Stimulated activated CD4-positive, alpha-beta T cell treated with anti-CD3 and anti-CD28 coated beads, TNF-alpha, amount 100 ng/mL, for 24 hours (primary cell): ENCODE data around the gene MMP15.
"Not testable (repeated sequence)": the region's sequence is repeated elsewhere in the genome, so short reads cannot be mapped to it uniquely, and the experiment has no call there.

ENCODE experiments used
- DNase-seq, 3 experiments: peaks; one replicate each; pipeline ENCODE4 v3.0.0-alpha.2; 2020; ENCODE audit warnings: low read depth in 3 of 3

The MMP15 gene

GRCh38 chr16:58086381-58087208 lies 61.0 kb downstream of the MMP15 start:
- no peak for DNase-seq

GRCh38 chr16:58087209-58087913 lies 61.8 kb downstream of the MMP15 start:
- DNase-seq = no peak

GRCh38 chr16:58088091-58088490 lies 62.5 kb downstream of the MMP15 start:
- DNase-seq = no peak

GRCh38 chr16:58090396-58090795 lies 64.8 kb downstream of the MMP15 start:
- DNase-seq = not testable (repeated sequence)

GRCh38 chr16:58094026-58094425 lies 68.5 kb downstream of the MMP15 start:
- no peak for DNase-seq

- DNase-seq = no peak
These were observed 69.4 kb downstream of the MMP15 start for GRCh38 chr16:58094791-58095574.

- DNase-seq = not testable (repeated sequence)
These were observed 70.0 kb downstream of the MMP15 start for GRCh38 chr16:58095575-58095960.

GRCh38 chr16:58096249-58096648 lies 70.7 kb downstream of the MMP15 start:
- no peak for DNase-seq
